DND-41 (cell line): Measurements from ENCODE around the gene GEMIN7.

Experiments used
- ATAC-seq: fragments of 200-7000 bp; cut with Tn5 transposase; 3 replicates; pipeline ENCODE4 v1.9.1; 2021; ENCODE audit warnings: low read depth; ENCODE audit not compliant: insufficient read depth
- DNase-seq: peaks from one replicate; pipeline ENCODE4 v3.0.0-alpha.2; 2020
- H2AFZ ChIP-seq: 2 replicates; pipeline ENCODE4 v1.6.0; 2012; ENCODE audit warnings: low read depth, low read length
- H3K27ac ChIP-seq: 2 replicates; pipeline ENCODE4 v1.5.1; 2012; ENCODE audit warnings: low read length, inconsistent platforms
- H3K27me3 ChIP-seq: fragments of 200-600 bp; sonication (generic); 2 replicates; pipeline ENCODE4 v1.6.0; 2012; ENCODE audit warnings: low read length, mild to moderate bottlenecking, inconsistent platforms; ENCODE audit not compliant: insufficient read depth, poor library complexity
- H3K36me3 ChIP-seq: 2 replicates; pipeline ENCODE4 v1.5.1; 2012; ENCODE audit warnings: low read length, inconsistent platforms; ENCODE audit not compliant: insufficient read depth
- H3K4me1 ChIP-seq: 2 replicates; pipeline ENCODE4 v1.5.1; 2012; ENCODE audit warnings: mild to moderate bottlenecking, low read length; ENCODE audit not compliant: insufficient read depth
- H3K4me2 ChIP-seq: 2 replicates; pipeline ENCODE4 v1.6.0; 2012; ENCODE audit warnings: mild to moderate bottlenecking, moderate library complexity, low read length, inconsistent platforms; ENCODE audit not compliant: insufficient read depth
- H3K4me3 ChIP-seq, 2 experiments: fragments of 200-600 bp in 1 of 2; shearing (Covaris generic) in 1 of 2; 2 replicates each; pipeline ENCODE4 v1.5.1; 2012 to 2016; ENCODE audit warnings: inconsistent platforms in 2 of 2, low read length in 2 of 2, mild to moderate bottlenecking in 2 of 2, low read depth in 1 of 2, moderate library complexity in 1 of 2
- H3K79me2 ChIP-seq: 2 replicates; pipeline ENCODE4 v1.6.0; 2012; ENCODE audit warnings: low read length, inconsistent platforms; ENCODE audit not compliant: insufficient read depth
- H3K9ac ChIP-seq: 2 replicates; pipeline ENCODE4 v1.6.0; 2012; ENCODE audit warnings: low read depth, mild to moderate bottlenecking, inconsistent platforms, low read length, moderate library complexity
- H3K9me3 ChIP-seq: 2 replicates; pipeline ENCODE4 v1.5.1; 2012; ENCODE audit warnings: low read length, moderate library complexity, mild to moderate bottlenecking, inconsistent platforms; ENCODE audit not compliant: insufficient read depth, severe bottlenecking
- H4K20me1 ChIP-seq: 2 replicates; pipeline ENCODE4 v1.6.0; 2012; ENCODE audit warnings: low read length; ENCODE audit not compliant: insufficient read depth
- EZH2 ChIP-seq: IDR thresholded peaks from 3 replicates; pipeline ENCODE4 v1.6.1; 2012; ENCODE audit warnings: borderline replicate concordance, low read depth, mild to moderate bottlenecking, moderate library complexity, low read length, inconsistent platforms; ENCODE audit not compliant: severe bottlenecking
- TF ChIP-seq, protein P1 (sequence below): IDR thresholded peaks from 2 replicates; pipeline ENCODE4 v1.5.1; 2012; ENCODE audit warnings: borderline replicate concordance, low read length, moderate library complexity, mild to moderate bottlenecking; ENCODE audit not compliant: poor library complexity, severe bottlenecking; ENCODE audit errors: extremely low read depth

GEMIN7 gene

DNA sequence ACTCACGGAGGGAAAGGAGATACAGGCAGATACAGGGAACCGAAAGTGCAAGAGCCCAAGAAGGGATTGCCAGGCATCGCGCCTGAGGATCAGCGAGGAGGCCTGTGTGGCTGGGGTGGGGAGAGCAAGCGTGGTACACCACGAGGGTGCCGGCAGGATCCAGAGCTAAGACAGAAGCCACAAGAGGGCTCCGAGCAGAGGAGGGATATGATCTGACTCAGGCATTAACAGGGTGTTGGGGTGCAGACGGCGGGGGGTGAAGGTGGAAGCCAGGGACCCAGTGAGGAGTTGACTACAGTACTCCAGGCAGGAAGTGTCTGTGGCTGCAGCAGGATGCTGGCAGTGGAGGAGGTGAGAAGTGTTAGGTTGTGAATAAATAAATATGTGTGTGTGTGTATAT is 8.5 kb downstream of the GEMIN7 start:
- peaks cover 38% of the 10 kb centered on the region for H3K36me3 ChIP-seq
- no peak overlapping the region for H3K27ac ChIP-seq

GRCh38 chr19:45090034-45090433 is 11.0 kb downstream of the GEMIN7 start:
- no peak for TF ChIP-seq EZH2
- TF ChIP-seq, protein P1, sequence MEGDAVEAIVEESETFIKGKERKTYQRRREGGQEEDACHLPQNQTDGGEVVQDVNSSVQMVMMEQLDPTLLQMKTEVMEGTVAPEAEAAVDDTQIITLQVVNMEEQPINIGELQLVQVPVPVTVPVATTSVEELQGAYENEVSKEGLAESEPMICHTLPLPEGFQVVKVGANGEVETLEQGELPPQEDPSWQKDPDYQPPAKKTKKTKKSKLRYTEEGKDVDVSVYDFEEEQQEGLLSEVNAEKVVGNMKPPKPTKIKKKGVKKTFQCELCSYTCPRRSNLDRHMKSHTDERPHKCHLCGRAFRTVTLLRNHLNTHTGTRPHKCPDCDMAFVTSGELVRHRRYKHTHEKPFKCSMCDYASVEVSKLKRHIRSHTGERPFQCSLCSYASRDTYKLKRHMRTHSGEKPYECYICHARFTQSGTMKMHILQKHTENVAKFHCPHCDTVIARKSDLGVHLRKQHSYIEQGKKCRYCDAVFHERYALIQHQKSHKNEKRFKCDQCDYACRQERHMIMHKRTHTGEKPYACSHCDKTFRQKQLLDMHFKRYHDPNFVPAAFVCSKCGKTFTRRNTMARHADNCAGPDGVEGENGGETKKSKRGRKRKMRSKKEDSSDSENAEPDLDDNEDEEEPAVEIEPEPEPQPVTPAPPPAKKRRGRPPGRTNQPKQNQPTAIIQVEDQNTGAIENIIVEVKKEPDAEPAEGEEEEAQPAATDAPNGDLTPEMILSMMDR, result no peak
- Histone ChIP-seq H3K79me2 (peaks cover 46% of the 10 kb centered on the region), H3K36me3 (peaks cover 43% of the 10 kb centered on the region), H3K9ac (no peak overlapping the region), H3K4me1 (peaks cover 27% of the 10 kb centered on the region), H3K9me3 (no peaks in the 10 kb centered on the region), H3K4me2 (no peak overlapping the region), H4K20me1 (peaks cover 27% of the 10 kb centered on the region), H3K4me3 (no peak overlapping the region), H3K27me3 (no peaks in the 10 kb centered on the region), H3K27ac (no peak overlapping the region), H2AFZ (no peak overlapping the region)
- ATAC-seq (no peak), DNase-seq (no peak)

More for the DNA sequence above, 8.5 kb downstream of the GEMIN7 start:
- peaks cover 12% of the 10 kb centered on the region for H3K4me1 ChIP-seq
- no peak for TF ChIP-seq EZH2
- TF ChIP-seq, protein P1, result no peak
- no peak overlapping the region; the same call in 1 of the 2 replicates for H3K4me2 ChIP-seq
- H3K9me3 ChIP-seq, result no peaks in the 10 kb centered on the region
- no peak overlapping the region for H3K9ac ChIP-seq
- H4K20me1 ChIP-seq, result peaks cover 8% of the 10 kb centered on the region; the same call in 1 of the 2 replicates
- peaks cover 36% of the 10 kb centered on the region for H3K79me2 ChIP-seq
- ATAC-seq (peak; percentile 65), DNase-seq (peak; percentile 33)
- H2AFZ ChIP-seq, result no peak overlapping the region
- H3K27me3 ChIP-seq, result no peaks in the 10 kb centered on the region
- no peak overlapping the region for H3K4me3 ChIP-seq

- H3K9ac ChIP-seq, result no peak overlapping the region
- no peak overlapping the region for H3K27ac ChIP-seq
- no peak overlapping the region for H2AFZ ChIP-seq
- no peak overlapping the region for H3K4me2 ChIP-seq
- DNase-seq, result no peak
- H3K4me3 ChIP-seq, result no peak overlapping the region
- peaks cover 33% of the 10 kb centered on the region for H3K4me1 ChIP-seq
- H3K27me3 ChIP-seq, result no peaks in the 10 kb centered on the region
- H3K9me3 ChIP-seq, result no peaks in the 10 kb centered on the region
- H3K79me2 ChIP-seq, result peaks cover 47% of the 10 kb centered on the region
- peaks cover 43% of the 10 kb centered on the region for H3K36me3 ChIP-seq
- no peak for TF ChIP-seq EZH2
- TF ChIP-seq, protein P1, result no peak
- ATAC-seq, result no peak
- H4K20me1 ChIP-seq, result peaks cover 33% of the 10 kb centered on the region
Measured at GRCh38 chr19:45090606-45091005, 11.5 kb downstream of the GEMIN7 start.
